ENCODE results near the gene ARHGEF4.

ARHGEF4 gene

GRCh38 chr2:131026919-131027318 is 190.2 kb downstream of the ARHGEF4 start:
- no peak for FAIRE-seq

- FAIRE-seq: no peak
Observed at GRCh38 chr2:131027566-131028528, 191.1 kb downstream of the ARHGEF4 start.

- no peak for FAIRE-seq
Observed at GRCh38 chr2:131029812-131030211, 193.1 kb downstream of the ARHGEF4 start.

GRCh38 chr2:131030478-131030971 is 193.8 kb downstream of the ARHGEF4 start:
- FAIRE-seq: no peak

GRCh38 chr2:131031431-131031841 is 194.7 kb downstream of the ARHGEF4 start:
- FAIRE-seq: no peak

- FAIRE-seq: no peak
Observed at GRCh38 chr2:131031875-131032274, 195.2 kb downstream of the ARHGEF4 start.

- FAIRE-seq: no peak
Observed at GRCh38 chr2:131032393-131032836, 195.7 kb downstream of the ARHGEF4 start.

GRCh38 chr2:131033786-131034121 is 197.0 kb downstream of the ARHGEF4 start:
- no peak for FAIRE-seq

GRCh38 chr2:131034122-131035051 is 197.7 kb downstream of the ARHGEF4 start:
- no peak for FAIRE-seq

GRCh38 chr2:131035112-131035825 is 198.6 kb downstream of the ARHGEF4 start:
- FAIRE-seq: no peak

- FAIRE-seq: no peak
Observed at GRCh38 chr2:131035826-131036231, 199.1 kb downstream of the ARHGEF4 start.

GRCh38 chr2:131036269-131036668 is 199.6 kb downstream of the ARHGEF4 start:
- no peak for FAIRE-seq

GRCh38 chr2:131036696-131037397 is 200.1 kb downstream of the ARHGEF4 start:
- no peak for FAIRE-seq

GRCh38 chr2:131037398-131038257 is 200.9 kb downstream of the ARHGEF4 start:
- no peak for FAIRE-seq

GRCh38 chr2:131038258-131039100 is 201.8 kb downstream of the ARHGEF4 start:
- no peak for FAIRE-seq

- no peak for FAIRE-seq
Observed at GRCh38 chr2:131039101-131039440, 202.4 kb downstream of the ARHGEF4 start.

GRCh38 chr2:131039535-131039907 is 202.8 kb downstream of the ARHGEF4 start:
- no peak for FAIRE-seq

- FAIRE-seq: no peak
Observed at GRCh38 chr2:131039908-131040660, 203.4 kb downstream of the ARHGEF4 start.
